GM03348 (cell line): ENCODE results near the gene RABGGTB.
"Not testable (repeated sequence)": the region's sequence is repeated elsewhere in the genome, so short reads cannot be mapped to it uniquely, and the experiment has no call there.

Experiments used
- DNase-seq: peaks from one replicate; pipeline ENCODE4 v3.0.0; 2012; ENCODE audit warnings: low spot score

RABGGTB gene

DNA sequence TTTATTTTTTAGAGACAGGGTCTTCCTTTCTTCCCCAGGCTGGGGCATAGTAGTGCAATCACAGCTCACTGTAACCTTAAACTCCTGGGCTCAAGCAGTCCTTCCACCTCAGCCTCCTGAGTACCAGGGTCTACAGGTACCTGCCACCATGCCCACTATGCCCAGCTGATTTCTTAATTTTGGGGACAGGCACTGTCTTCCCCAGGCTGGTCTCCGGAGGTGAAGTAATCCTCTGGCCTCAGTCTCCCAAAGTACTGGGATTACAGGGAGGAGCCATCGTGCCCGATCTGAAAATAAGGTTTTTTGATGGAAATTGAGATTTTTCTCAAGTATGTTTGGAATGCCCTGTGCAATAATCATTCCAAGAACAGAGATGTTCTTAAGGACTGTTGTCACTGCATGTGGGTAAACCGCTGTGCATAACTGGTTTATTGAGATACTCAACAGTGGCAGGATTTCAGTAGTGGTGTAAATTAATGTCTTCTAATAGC is 9.7 kb downstream of the RABGGTB start:
- no peak for DNase-seq

DNA sequence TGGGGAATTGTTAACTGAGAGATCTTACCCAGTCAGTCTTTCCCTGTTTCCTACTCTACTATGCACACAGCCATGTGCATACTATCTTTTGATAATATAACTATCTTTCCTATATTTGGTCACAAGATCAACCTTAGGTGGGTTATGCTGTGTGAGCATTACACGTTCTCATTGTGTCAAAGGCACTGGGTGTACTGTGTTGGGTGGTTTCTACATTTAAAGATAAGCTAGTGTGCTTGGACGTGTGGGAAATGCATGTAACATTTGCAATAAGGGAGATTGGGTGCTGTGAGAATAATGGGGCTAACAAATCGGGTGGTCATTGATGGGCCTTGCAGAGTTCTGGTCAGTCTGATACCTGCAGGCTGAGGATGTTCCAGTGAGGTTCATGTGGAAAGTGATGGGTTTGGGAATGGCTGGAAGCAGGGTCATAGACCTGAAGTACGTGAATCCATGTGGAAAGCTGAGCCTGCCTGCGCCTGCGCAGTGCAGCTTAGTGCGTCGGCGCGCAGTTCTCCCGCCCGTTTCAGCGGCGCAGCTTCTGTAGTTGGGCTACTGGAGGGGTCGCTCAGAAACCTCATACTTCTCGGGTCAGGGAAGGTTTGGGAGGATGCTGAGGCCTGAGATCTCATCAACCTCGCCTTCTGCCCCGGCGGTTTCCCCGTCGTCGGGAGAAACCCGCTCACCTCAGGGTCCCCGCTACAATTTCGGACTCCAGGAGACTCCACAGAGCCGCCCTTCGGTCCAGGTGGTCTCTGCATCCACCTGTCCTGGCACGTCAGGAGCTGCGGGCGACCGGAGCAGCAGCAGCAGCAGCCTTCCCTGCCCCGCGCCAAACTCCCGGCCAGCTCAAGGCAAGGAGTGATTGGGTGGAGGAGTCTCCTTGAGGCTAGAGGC is 10.6 kb downstream of the RABGGTB start, which contains the start of gene MSH4:
MSH4 (plus strand) TSS at position 507 of the 897 bp plus-strand sequence; CDS start at position 611, 104 bp downstream.
- peak; percentile 7 for DNase-seq

DNA sequence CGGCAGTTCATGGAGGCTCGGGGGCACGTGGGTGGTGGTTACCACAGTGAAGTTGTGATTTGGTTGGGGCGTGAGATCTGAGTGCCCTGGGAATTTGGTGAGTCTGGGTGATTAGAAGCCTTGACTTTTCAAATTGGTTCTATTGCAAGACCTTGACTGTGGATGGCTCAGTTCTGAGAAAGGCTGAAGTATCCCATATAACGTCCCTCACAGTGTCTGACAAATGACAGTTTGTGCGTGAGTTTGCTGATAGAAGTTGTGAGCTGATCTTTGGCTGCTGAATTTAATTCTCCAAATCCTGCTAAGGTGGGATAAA is 11.2 kb downstream of the RABGGTB start:
- DNase-seq, result no peak

DNA sequence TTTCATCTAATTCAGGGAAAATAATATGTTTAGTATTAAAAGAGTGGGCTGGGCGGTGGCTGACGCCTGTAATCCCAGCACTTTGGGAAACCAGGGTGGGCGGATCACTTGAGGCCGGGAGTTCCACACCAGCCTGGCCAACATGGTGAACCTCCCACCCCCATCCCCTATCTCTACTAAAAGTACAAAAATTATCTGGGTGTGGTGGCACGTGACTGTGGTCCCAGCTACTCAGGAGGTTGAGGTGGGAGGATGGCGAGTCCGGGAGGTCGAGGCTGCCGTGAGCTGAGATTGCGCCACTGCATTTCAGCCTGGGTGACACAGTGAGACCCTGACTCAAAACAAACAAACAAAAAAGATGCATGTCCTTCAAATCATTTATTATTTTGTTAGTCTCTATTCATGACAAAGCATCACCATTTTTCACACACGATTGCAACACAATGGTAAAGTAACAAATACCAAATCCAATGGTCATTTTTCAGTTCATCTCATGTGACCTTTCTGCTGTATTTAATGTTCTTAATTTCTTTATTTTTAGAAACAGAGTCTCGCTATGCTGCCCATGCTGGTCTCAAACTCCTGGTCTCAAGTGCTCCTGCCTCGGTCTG is 11.7 kb downstream of the RABGGTB start:
- no peak for DNase-seq

DNA sequence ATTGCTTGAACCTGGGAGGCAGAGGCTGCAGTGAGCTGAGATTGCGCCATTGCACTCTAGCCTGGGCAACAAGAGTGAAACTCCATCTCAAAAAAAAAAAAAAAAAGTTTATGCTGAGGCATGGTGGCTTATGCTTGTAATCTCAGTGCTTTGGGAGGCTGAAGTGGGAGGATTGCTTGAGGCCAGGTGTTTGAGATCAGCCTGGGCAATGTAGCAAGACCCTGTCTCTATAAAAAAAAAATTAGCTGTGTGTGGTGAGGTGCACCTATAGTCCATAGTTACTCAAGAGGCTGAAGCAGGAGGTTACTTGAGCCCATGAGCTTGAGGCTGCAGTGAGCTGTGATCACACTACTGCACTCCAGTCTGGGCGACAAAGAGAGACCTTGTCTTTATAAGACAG is 15.4 kb downstream of the RABGGTB start:
- DNase-seq, result not testable (repeated sequence)

DNA sequence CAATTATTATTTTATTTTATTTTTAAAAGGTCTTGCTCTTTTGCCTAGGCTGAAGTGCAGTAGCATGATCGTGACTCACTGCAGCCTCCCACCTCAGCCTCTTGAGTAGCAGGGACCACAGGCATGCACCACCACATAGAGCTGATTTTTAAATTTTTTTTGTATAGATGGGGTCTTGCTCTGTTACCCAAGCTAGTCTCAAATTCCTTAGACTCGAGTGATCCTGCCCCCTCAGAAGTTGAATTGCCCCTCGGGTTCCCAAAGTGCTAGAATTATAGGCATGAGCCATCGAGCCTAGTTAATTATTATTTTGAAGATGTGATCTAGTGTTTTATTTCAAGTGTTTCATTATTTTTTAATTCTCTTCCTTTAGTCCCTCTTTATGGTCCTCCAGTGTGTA is 22.9 kb downstream of the RABGGTB start:
- no peak for DNase-seq

DNA sequence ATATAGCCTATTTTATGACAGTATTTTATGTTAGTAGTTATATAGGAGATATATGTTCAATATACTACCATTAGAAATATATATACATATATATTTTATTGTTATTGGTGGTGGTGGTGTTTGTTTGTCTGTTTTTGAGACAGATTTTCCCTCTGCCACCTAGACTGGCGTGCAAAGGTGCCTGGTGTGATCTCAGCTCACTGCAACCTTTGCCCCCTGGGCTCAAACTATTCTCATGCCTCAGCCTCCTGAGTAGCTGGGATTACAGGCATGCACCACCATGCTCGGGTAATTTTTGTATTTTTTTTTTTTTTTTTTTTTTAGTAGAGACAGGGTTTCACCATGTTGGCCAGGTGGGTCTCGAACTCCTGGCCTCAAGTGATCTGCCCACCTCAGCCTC is 24.1 kb downstream of the RABGGTB start:
- DNase-seq, result not testable (repeated sequence)

DNA sequence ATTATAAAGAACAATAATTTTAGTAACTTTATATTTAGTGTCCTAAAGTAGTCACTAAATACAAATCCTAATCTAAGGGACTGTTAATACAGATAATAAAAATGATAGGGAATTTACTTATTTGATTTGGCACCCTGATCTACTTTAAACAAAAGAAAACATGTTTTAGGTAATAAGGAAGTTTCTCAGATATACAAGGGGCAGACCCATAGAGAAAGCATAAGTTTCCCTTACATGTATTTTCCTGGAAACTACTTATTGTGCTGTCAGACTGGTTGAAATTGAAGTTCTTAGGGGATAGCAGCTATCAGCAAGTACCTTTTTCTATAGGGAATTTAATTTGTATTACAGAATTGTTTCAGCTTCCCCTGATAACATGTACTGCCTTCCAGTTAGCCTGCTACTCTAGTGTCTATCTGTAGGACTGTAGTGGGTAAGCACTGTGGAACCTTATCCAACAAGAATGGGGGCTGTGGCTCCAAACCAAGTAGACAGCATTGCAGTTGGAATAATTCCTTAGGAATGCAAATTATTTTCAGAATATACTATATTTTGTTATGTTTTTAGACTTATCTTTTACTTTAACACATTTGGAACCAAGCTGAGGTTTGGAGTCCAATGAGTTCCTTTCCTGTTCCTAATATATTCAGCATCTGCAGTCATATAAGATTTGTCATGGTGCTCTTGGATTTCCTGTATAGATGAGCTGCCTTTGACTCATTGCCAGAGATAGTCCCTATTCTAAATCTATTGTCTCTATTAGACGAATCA is 25.3 kb downstream of the RABGGTB start:
- peak; percentile 36 for DNase-seq

DNA sequence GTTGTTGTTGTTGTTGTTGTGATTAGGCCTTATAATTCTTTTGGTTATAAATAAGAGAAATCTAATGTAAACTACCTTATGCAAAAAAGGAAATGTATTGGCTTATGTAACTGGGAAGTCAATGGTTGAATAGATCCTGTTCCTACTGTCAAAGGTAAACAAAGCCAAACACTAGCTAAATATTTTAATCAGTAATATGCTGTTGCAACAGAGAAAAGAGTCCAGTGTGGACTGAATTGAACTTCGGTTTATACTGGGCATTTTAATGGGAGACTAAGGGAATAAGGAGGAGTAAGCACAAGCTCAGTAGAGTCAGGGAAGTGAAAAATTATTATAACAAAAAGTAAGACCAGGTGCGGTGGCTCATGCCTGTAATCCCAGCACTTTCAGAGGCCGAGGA is 26.0 kb downstream of the RABGGTB start:
- DNase-seq, result no peak

DNA sequence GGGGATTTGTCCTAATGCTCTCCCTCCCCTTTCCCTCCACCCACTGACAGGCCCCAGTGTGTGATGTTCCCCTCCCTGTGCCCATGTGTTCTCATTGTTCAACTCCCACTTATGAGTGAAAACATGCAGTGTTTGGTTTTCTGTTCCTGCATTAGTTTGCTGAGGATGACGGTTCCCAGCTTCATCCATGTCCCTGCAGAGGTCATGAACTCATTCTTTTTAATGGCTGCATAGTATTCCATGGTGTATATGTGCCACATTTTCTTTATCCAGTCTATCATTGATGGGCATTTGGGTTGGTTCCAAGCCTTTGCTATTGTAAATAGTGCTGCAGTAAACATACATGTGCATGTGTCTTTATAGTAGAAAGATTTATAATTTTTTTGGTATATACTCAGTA is 37.5 kb downstream of the RABGGTB start:
- not testable (repeated sequence) for DNase-seq

DNA sequence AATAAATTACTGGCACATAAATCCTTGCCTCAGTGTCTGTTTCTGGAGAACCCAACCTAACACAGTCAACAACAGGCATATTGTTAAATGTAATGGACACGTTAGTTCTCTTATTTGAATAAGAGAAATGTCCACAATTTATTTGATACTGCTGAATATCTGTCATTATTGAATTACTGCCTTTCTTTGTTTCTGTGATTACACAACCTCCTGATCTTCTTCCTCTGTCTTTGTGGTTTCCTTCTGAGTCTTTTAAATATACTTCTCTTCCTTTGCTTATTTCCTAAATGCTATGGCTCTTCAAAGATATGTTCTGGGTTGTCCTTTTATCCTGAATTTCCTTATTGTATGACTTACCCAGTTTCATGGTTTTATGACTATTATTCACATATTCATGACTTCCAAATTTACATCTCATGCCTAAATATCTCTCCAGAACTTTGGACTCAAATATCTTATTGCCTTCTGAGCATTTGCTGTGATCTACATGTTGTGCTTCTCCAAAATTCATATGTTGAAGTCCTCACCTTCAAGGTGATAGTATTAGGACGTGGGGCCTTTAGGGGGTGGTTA is 50.6 kb downstream of the RABGGTB start:
- DNase-seq, result no peak

DNA sequence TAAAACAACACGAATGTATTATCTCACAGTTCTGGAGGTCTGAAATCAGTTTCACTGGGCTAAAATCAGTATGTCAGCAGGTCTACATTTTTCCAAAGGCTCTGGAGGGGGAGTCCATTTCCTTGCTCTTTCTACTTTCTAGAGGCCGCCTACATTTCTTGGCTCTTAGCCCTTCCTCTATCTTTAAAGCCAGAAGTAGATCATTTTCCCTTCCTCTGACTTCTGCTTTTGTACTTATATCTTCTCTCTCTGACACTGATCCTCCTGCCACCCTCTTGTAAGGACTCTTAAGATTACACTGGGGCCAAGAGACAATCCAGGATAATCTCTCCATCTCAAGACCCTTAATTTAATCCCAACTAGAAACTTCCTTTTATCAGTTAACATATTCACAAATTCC is 52.0 kb downstream of the RABGGTB start:
- DNase-seq, result no peak

DNA sequence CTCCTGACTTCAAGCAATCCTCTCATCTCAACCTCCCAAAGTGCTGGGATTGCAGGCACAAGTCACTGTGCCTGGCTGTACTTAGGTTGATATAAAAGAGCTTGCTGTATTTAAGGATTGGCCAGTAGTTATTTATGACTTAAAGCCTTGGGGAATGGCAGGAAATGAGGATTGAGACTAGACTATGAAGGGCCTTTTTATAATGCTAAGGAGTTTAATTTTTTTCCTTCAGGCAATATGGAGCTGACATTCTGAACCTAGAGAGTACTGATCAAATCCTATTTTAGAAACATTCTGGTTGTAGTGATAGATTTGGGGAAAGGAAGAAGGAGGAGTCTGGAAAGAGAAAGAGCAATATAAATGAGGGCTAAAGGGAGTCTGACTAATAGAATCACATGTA is 55.4 kb downstream of the RABGGTB start:
- DNase-seq, result no peak
